HG02610 (cell line): ENCODE measurements around the gene DDX3X.
A peak's percentile ranks its signal among the peaks of the same experiment; 100 is the strongest.
"Not testable (repeated sequence)": the region's sequence is repeated elsewhere in the genome, so short reads cannot be mapped to it uniquely, and the experiment has no call there.

Experiments used
- ATAC-seq: cut with Tn5 transposase; IDR thresholded peaks from one replicate; pipeline ENCODE4 v1.9.1; 2021; ENCODE audit warnings: mild to moderate bottlenecking, moderate library complexity; ENCODE audit not compliant: unreplicated experiment

Gene DDX3X

GRCh38 chrX:41333744-41334362, at the start of gene DDX3X:
DDX3X (plus strand) TSS chrX:41334162; CDS start chrX:41334253, 91 bp downstream.
- ATAC-seq = peak; percentile 55

- ATAC-seq = not testable (repeated sequence)
These were observed 48.0 kb upstream of the DDX3X start for GRCh38 chrX:41285928-41286327.

- ATAC-seq = no peak
These were observed 45.3 kb upstream of the DDX3X start for GRCh38 chrX:41288641-41289040.

GRCh38 chrX:41289095-41289494, 44.9 kb upstream of the DDX3X start:
- ATAC-seq = no peak

- no peak for ATAC-seq
These were observed 42.7 kb upstream of the DDX3X start for GRCh38 chrX:41291309-41291708.

GRCh38 chrX:41293269-41293668, 40.7 kb upstream of the DDX3X start:
- ATAC-seq = no peak

- ATAC-seq = no peak
These were observed 33.1 kb upstream of the DDX3X start for GRCh38 chrX:41300758-41301437.

- ATAC-seq = no peak
These were observed 32.5 kb upstream of the DDX3X start for GRCh38 chrX:41301438-41301824.

GRCh38 chrX:41302370-41302769, 31.6 kb upstream of the DDX3X start:
- ATAC-seq = no peak

- no peak for ATAC-seq
These were observed 30.9 kb upstream of the DDX3X start for GRCh38 chrX:41303013-41303412.

- ATAC-seq = no peak
These were observed 29.8 kb upstream of the DDX3X start for GRCh38 chrX:41304178-41304577.

- ATAC-seq = no peak
These were observed 24.9 kb upstream of the DDX3X start for GRCh38 chrX:41308884-41309647.

- no peak for ATAC-seq
These were observed 21.2 kb upstream of the DDX3X start for GRCh38 chrX:41312786-41313185.

GRCh38 chrX:41313419-41313818, 20.5 kb upstream of the DDX3X start:
- ATAC-seq = no peak

GRCh38 chrX:41314204-41314603, 19.8 kb upstream of the DDX3X start:
- no peak for ATAC-seq

GRCh38 chrX:41314881-41315280, 19.1 kb upstream of the DDX3X start:
- no peak for ATAC-seq

GRCh38 chrX:41316266-41316665, 17.7 kb upstream of the DDX3X start:
- ATAC-seq = not testable (repeated sequence)

- no peak for ATAC-seq
These were observed 16.3 kb upstream of the DDX3X start for GRCh38 chrX:41317477-41318208.

GRCh38 chrX:41320393-41320792, 13.6 kb upstream of the DDX3X start:
- no peak for ATAC-seq

- ATAC-seq = no peak
These were observed 10.9 kb upstream of the DDX3X start for GRCh38 chrX:41322821-41323603.

- no peak for ATAC-seq
These were observed 7.5 kb upstream of the DDX3X start for GRCh38 chrX:41326431-41326830.
